ENCODE data around the gene TXN2.

GRCh38 chr22:36520423-36520822 lies 39.0 kb upstream of the TXN2 start:
- no peak for TF ChIP-seq CTCF (IDR thresholded peaks at IDR 0.05)
- TF ChIP-seq POLR2A (IDR thresholded peaks at IDR 0.05), result no peak

All from Peyer's patch (tissue), 4 donors.